Measurements from ENCODE around the gene C1orf159.

DNA sequence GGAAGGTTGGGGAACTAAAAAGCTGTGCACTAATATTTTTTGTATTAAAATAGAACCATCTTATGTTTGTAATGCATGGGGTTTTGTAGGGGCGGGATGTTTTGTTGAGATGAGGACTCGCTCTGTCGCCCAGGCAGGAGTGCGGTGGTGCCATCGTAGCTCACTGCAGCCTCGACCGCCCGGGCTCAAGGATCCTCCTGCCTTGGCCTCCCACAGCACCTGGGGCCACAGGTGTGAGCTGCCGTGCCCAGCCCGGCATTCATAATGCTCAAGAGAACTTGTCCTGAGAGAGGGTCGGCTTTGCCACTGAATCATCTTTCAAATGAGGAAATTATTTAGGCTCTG lies 3.0 kb upstream of the C1orf159 start:
- no peak for TF ChIP-seq EP300 (IDR thresholded peaks at IDR 0.05; ENCODE audit: borderline replicate concordance)
- TF ChIP-seq TEAD4 (IDR thresholded peaks at IDR 0.05): no peak
- TF ChIP-seq, protein P1, sequence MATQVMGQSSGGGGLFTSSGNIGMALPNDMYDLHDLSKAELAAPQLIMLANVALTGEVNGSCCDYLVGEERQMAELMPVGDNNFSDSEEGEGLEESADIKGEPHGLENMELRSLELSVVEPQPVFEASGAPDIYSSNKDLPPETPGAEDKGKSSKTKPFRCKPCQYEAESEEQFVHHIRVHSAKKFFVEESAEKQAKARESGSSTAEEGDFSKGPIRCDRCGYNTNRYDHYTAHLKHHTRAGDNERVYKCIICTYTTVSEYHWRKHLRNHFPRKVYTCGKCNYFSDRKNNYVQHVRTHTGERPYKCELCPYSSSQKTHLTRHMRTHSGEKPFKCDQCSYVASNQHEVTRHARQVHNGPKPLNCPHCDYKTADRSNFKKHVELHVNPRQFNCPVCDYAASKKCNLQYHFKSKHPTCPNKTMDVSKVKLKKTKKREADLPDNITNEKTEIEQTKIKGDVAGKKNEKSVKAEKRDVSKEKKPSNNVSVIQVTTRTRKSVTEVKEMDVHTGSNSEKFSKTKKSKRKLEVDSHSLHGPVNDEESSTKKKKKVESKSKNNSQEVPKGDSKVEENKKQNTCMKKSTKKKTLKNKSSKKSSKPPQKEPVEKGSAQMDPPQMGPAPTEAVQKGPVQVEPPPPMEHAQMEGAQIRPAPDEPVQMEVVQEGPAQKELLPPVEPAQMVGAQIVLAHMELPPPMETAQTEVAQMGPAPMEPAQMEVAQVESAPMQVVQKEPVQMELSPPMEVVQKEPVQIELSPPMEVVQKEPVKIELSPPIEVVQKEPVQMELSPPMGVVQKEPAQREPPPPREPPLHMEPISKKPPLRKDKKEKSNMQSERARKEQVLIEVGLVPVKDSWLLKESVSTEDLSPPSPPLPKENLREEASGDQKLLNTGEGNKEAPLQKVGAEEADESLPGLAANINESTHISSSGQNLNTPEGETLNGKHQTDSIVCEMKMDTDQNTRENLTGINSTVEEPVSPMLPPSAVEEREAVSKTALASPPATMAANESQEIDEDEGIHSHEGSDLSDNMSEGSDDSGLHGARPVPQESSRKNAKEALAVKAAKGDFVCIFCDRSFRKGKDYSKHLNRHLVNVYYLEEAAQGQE (IDR thresholded peaks at IDR 0.05; ENCODE audit: low read depth): no peak
- no peak for TF ChIP-seq EGR1 (IDR thresholded peaks at IDR 0.05)
- TF ChIP-seq FOXM1 (IDR thresholded peaks at IDR 0.05; ENCODE audit: borderline replicate concordance, low read depth): no peak
- TF ChIP-seq TCF12 (IDR thresholded peaks at IDR 0.05; ENCODE audit: low read depth): no peak
- no peak for TF ChIP-seq RAD21 (IDR thresholded peaks at IDR 0.05; ENCODE audit: low read depth)
- TF ChIP-seq TAF1 (IDR thresholded peaks at IDR 0.05; ENCODE audit: low read depth): no peak
- TF ChIP-seq ZBTB7A (IDR thresholded peaks at IDR 0.05; ENCODE audit: low read depth): no peak
- TF ChIP-seq MAX (IDR thresholded peaks at IDR 0.05): no peak
- TF ChIP-seq CREB1 (IDR thresholded peaks at IDR 0.05; ENCODE audit: low read depth): no peak
- no peak for TF ChIP-seq CEBPB (IDR thresholded peaks at IDR 0.05)

Data from Ishikawa (cell line).